ENCODE data around the gene PRKCSH.

The PRKCSH gene

DNA sequence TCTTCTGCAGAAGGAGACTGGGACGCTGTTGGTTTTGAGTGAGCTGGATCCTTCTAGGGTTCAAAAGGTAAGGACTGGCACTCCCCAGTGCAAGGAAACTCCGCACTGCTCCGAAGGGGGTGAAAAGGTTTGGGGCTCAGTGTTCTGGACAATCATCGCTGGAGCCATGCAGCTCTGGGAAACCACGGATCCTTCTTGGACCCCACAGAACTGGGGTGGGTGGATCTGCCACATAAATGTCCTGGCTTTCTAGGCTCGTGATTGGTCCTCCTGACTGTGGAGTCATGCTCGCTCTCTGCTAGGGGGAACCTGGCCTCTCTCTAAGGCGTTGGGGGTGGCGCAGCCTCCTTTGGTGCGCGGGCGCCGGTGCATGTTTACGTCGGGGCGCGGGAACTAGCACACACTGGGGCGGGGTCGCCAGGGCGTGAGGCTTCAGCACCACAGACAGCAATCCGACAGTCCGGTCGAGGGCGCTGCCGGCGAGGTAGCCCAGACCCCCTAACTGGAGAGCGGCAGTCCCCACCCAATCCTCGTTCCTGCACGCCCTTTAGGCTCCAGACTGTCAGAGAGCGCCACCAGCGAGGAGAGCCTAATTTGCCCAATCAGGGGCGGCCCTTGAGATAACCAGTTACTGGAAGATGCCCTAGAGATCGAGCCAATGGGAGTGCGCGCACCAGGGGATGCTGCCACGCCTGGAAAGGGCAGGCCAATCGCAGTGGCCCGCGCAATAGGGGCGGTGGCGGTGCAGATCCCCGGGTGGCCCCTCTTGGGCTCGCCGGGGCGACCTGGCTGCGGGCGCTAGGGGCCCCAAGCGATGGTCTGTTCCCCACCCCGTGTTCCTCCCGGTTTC is 46.3 kb downstream of the PRKCSH start:
- DNase-seq (ENCODE audit: low read depth): peak; percentile 82
- H3K4me3 ChIP-seq (ENCODE audit: low read length): peak overlapping the region; percentile 45
- no peak for TF ChIP-seq CTCF (conservative IDR thresholded peaks at IDR 0.05; ENCODE audit: low read length)

DNA sequence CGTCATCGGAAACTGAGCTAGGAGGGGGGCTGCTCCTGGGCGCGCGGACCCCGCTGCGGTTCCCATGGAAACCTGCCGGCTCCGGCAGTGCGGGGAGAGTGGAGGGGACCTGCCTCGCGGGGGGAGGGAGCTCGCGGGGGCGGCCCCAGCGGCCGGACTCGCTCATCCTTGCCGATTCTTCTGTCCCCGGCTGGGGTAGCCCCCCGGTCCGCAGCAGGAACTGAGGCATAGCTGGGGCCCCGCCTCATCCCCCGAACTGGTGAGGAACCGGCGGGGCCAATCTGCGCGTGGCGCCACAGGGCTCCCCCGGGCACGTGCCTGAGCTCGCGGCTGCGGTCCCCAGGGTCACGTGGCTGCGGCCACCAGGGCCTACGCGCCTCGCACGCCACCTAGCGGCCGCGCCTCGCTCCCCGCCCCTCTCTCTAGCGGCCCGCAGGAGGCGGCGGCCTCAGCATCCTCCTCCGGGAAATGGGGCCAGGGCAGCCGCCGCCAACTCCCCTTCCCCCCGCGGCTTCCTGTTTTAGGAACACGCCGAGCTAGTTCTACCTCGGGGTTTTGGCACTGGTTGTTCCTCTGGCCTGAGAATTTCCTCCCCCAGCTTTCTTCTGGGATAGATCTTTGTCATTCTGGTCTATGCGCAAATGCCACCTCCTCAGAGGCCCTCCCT is 47.1 kb downstream of the PRKCSH start:
- H3K4me3 ChIP-seq (ENCODE audit: low read length): peak overlapping the region; percentile 45
- DNase-seq (ENCODE audit: low read depth): peak; percentile 71
- peak; percentile 59 for TF ChIP-seq CTCF (conservative IDR thresholded peaks at IDR 0.05; ENCODE audit: low read length)

DNA sequence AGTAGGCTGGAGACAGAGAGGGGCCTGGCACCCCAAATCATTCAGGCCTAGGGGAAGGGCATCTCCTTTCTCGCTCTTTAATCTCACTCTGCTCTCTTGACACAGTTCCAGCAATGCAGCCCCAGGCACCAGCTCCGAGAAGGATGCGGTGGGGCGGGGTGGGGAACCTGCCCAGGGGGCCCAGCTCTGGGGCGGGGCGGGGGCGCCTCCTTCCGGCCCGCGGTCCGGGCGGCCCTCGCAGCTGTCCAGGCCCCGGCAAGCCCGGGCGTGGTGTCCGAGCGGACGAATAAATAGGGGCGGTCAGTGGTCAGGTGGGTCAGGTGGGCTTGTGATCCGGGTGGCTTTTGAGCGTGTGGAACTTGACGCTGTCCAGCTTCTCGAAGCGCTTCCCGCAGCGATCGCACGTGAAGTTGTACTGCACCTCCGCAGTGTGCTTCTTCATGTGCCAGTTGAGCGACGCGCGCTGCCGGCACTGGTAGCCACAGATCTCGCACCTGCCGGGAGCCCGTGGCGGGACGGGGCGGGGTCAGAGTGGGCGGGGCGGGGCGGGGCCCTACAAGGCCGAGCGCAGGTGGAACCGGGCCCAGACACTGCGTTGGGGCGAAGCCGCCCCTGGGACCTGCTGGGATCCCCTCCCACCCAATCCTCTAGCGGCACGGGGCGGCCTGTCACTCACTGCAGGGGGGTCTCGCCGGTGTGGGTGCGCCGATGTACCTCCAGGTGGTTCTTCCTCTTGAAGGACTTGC is 48.1 kb downstream of the PRKCSH start:
- TF ChIP-seq CTCF (conservative IDR thresholded peaks at IDR 0.05; ENCODE audit: low read length): no peak
- no peak for DNase-seq (ENCODE audit: low read depth)
- no peak overlapping the region for H3K4me3 ChIP-seq (ENCODE audit: low read length)

DNA sequence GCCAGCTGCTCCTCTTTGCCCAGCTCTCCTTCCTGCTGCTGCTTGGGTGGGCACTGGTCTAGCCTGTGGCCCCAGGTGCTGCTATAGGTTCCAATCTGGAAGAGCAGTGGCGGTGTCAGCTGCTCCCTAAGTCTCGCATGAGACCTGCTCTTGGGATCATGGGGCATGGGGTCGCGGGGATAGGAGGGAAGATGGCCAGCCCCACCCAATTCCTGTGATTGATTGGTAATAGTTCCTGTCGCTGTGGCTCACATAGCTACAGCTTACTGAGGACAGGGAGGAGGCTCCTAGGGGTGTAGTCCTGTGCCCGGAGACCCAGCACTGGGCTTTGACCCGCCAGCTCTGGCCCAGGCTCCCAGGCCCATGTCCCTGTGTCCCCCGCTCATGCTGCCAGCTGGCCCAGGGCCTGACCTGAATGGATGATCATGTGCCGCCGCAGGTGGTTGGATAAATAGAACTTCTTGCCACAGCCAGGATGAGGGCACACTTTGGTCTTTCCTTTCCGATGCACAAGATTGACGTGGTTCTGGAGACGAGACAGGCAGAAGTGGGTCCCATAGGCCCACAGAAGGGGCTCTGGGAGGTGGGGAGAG is 49.9 kb downstream of the PRKCSH start:
- H3K4me3 ChIP-seq (ENCODE audit: low read length): no peak overlapping the region
- TF ChIP-seq CTCF (conservative IDR thresholded peaks at IDR 0.05; ENCODE audit: low read length): no peak
- DNase-seq (ENCODE audit: low read depth): no peak

GRCh38 chr19:11486661-11487503 is 51.4 kb downstream of the PRKCSH start:
- no peak for DNase-seq (ENCODE audit: low read depth)
- H3K4me3 ChIP-seq (ENCODE audit: low read length): no peak overlapping the region
- TF ChIP-seq CTCF (conservative IDR thresholded peaks at IDR 0.05; ENCODE audit: low read length): no peak

- TF ChIP-seq CTCF (conservative IDR thresholded peaks at IDR 0.05; ENCODE audit: low read length): no peak
- no peak overlapping the region for H3K4me3 ChIP-seq (ENCODE audit: low read length)
- DNase-seq (ENCODE audit: low read depth): no peak
These were observed 53.9 kb downstream of the PRKCSH start for GRCh38 chr19:11489378-11489777.
